Kidney (tissue), 14 donors: ENCODE measurements around the gene SLC24A4. TPM values are rescaled to one million over a fixed set of nuclear protein-coding genes. Genes with fewer than 3 reads are reported as not detected.

Experiments used
- DNase-seq, 5 donors: peaks; one replicate each; pipeline ENCODE4 v3.0.0-alpha.2; 2013 to 2020
- FAIRE-seq: peaks from 2 replicates; lab custom pipeline; 2012; peaks lifted over from hg19 to GRCh38; lab: Jason Lieb, UNC
- H3K27ac ChIP-seq, 2 donors: one replicate each; pipeline ENCODE4 v1.7.0; 2013; ENCODE audit warnings: low read depth in 2 of 2, low read length in 2 of 2, inconsistent platforms in 1 of 2
- H3K27me3 ChIP-seq: one replicate; pipeline ENCODE4 v1.7.1; 2013; ENCODE audit warnings: low read length, inconsistent platforms; ENCODE audit not compliant: control insufficient read depth, insufficient read depth
- H3K36me3 ChIP-seq, 3 donors: one replicate each; pipeline versions ENCODE4 v1.7.0 to v1.7.1; 2013; ENCODE audit warnings: low read length in 3 of 3, control low read depth in 1 of 3, inconsistent platforms in 1 of 3; ENCODE audit not compliant: insufficient read depth in 3 of 3, control insufficient read depth in 2 of 3
- H3K4me1 ChIP-seq, 3 donors: one replicate each; pipeline versions ENCODE4 v1.7.0 to v1.7.1; 2013; ENCODE audit warnings: low read length in 3 of 3, inconsistent platforms in 1 of 3, low read depth in 1 of 3; ENCODE audit not compliant: control insufficient read depth in 2 of 3, insufficient read depth in 2 of 3
- H3K4me3 ChIP-seq, 3 donors: one replicate each; pipeline versions ENCODE4 v1.7.0 to v1.8.1; 2013; ENCODE audit warnings: low read length in 3 of 3, control low read depth in 1 of 3, inconsistent platforms in 1 of 3
- H3K9ac ChIP-seq, 3 donors: one replicate each; pipeline versions ENCODE4 v1.7.0 to v1.7.1; 2013; ENCODE audit warnings: low read length in 3 of 3, control low read depth in 1 of 3, inconsistent platforms in 1 of 3
- H3K9me3 ChIP-seq, 3 donors: one replicate each; pipeline versions ENCODE4 v1.7.0 to v1.7.1; 2013; ENCODE audit warnings: low read length in 3 of 3, control low read depth in 1 of 3, inconsistent platforms in 1 of 3; ENCODE audit not compliant: control insufficient read depth in 2 of 3, insufficient read depth in 1 of 3
- CTCF ChIP-seq: IDR thresholded peaks from 3 replicates; pipeline ENCODE4 v1.5.1; 2012; ENCODE audit warnings: mild to moderate bottlenecking, moderate library complexity, borderline replicate concordance; ENCODE audit not compliant: insufficient read depth; ENCODE audit errors: extremely low read depth
- intact Hi-C: fragments of 100-400 bp; cut with DNase I; formaldehyde crosslinking; loops from one replicate; pipeline ENCODE4 v1.11.1; 2022
- polyA plus RNA-seq: library from polyadenylated mRNA; stranded (reverse); fragments of 350-450 nt; fragmentation: Illumina TruSeq; extraction: RNeasy Lipid Tissue Mini Kit (QIAGEN cat#74804); gene quantifications from one replicate; pipeline ENCODE4 v1.2.3, GENCODE V29; 2014; ENCODE audit warnings: low read depth, low replicate concordance; ENCODE audit not compliant: insufficient read depth
- total RNA-seq: library from RNA; stranded (reverse); fragmentation: NEBNext Ultra II Directional; extraction: Animal tissue kit (Norgen Biotek cat#: 25700); gene quantifications from one replicate; pipeline ENCODE4 v1.2.1, GENCODE V29; 2021
- donor health status: control.
- donor health status: control.
- donor health status: control.
- donor health status: control.
- donor health status: control.
- donor health status: DM: yes; HTN: yes; CAD: no.
- donor health status: Normal renal cell carcinoma (clear cell type).

SLC24A4 gene
- total and polyA plus RNA-seq, 2 donors from 2014 or later: 0.32 to 0.85 TPM

- no peak for TF ChIP-seq CTCF
- intact Hi-C loops: no loop called here
- FAIRE-seq: no peak
- H3K9ac ChIP-seq: no peak overlapping the region
- H3K36me3 ChIP-seq: no peaks in the 10 kb centered on the region
- H3K27ac ChIP-seq: no peak overlapping the region
- no peaks in the 10 kb centered on the region for H3K27me3 ChIP-seq
- DNase-seq: no peak
- no peaks in the 10 kb centered on the region for H3K4me1 ChIP-seq
- no peak overlapping the region for H3K4me3 ChIP-seq
- H3K9me3 ChIP-seq: no peaks in the 10 kb centered on the region
Measured at GRCh38 chr14:92523752-92524151, 200.8 kb downstream of the SLC24A4 start.

DNA sequence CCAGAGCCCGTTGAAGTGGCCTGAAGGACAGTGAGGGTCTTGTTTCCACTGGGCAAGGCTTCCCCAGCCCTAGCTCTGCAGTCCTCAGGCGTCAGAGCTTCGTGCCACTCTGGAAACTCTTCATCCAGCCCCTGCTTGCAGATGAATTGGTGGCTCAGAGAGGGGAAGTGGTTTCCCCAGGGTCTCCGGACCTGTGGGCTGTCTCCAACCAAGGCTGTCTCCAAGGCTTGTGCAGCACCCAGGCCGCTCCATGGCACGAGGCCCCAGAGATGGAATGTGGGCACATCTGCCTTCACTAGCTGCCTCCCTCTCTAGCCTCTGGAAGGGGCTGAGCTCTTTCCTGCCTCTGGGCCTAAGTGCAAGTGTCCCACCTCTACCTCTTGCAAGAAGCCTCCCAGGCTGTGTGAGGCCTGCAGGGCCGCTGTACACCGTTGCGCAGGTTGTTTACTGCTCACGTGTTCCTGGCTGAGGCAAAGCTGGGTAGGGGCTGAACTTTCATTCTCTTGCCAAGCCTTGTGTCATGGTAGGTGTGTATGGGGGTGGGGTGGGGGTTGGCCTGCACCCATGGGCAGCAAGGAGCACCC, 201.7 kb downstream of the SLC24A4 start:
- no peak for DNase-seq
- Histone ChIP-seq H3K27ac (no peak overlapping the region), H3K4me1 (no peaks in the 10 kb centered on the region), H3K36me3 (no peaks in the 10 kb centered on the region), H3K27me3 (no peaks in the 10 kb centered on the region), H3K9ac (no peak overlapping the region), H3K9me3 (no peaks in the 10 kb centered on the region), H3K4me3 (no peak overlapping the region)
- no peak for FAIRE-seq
- intact Hi-C loops: no loop called here
- TF ChIP-seq CTCF: no peak

- DNase-seq: no peak
- no peaks in the 10 kb centered on the region for H3K9me3 ChIP-seq
- no peaks in the 10 kb centered on the region for H3K36me3 ChIP-seq
- no peak overlapping the region for H3K9ac ChIP-seq
- H3K4me3 ChIP-seq: no peak overlapping the region
- FAIRE-seq: no peak
- no peak overlapping the region for H3K27ac ChIP-seq
- TF ChIP-seq CTCF: no peak
- H3K27me3 ChIP-seq: no peaks in the 10 kb centered on the region
- intact Hi-C loops: no loop called here
- H3K4me1 ChIP-seq: no peaks in the 10 kb centered on the region
Measured at GRCh38 chr14:92525322-92526095, 202.5 kb downstream of the SLC24A4 start.
